WTC11 (cell line): ENCODE results near the gene ZNF609.

Source experiments
- CREM ChIP-seq: sonication (generic); formaldehyde crosslinking; IDR thresholded peaks from 2 replicates; pipeline ENCODE4 v1.8.1; 2022; ENCODE audit warnings: mild to moderate bottlenecking, missing genetic modification reagents, moderate library complexity
- IRF1 ChIP-seq: sonication (generic); formaldehyde crosslinking; IDR thresholded peaks from 2 replicates; pipeline ENCODE4 v1.8.0; 2023; ENCODE audit warnings: missing genetic modification reagents
- IRF2 ChIP-seq: sonication (generic); formaldehyde crosslinking; IDR thresholded peaks from 2 replicates; pipeline ENCODE4 v1.8.0; 2022; ENCODE audit warnings: low read depth, missing genetic modification reagents, borderline replicate concordance
- KAT7 ChIP-seq: sonication (generic); formaldehyde crosslinking; IDR thresholded peaks from 2 replicates; pipeline ENCODE4 v1.8.1; 2023; ENCODE audit warnings: missing genetic modification reagents, mild to moderate bottlenecking, borderline replicate concordance
- MLX ChIP-seq: sonication (generic); formaldehyde crosslinking; IDR thresholded peaks from 2 replicates; pipeline ENCODE4 v1.8.1; 2023; ENCODE audit warnings: mild to moderate bottlenecking, missing genetic modification reagents, moderate library complexity
- SOX15 ChIP-seq: fragments of 250-450 bp; sonication (Bioruptor Pico); IDR thresholded peaks from 2 replicates; pipeline ENCODE4 v1.9.0; 2021; ENCODE audit warnings: mild to moderate bottlenecking
- TEAD4 ChIP-seq: sonication (generic); formaldehyde crosslinking; IDR thresholded peaks from 2 replicates; pipeline ENCODE4 v1.8.0; 2022; ENCODE audit warnings: mild to moderate bottlenecking, missing genetic modification reagents
- ZNF396 ChIP-seq: fragments of 250-450 bp; sonication (Bioruptor Pico); IDR thresholded peaks from 2 replicates; pipeline ENCODE4 v1.8.0; 2021; ENCODE audit warnings: mild to moderate bottlenecking, moderate library complexity, borderline replicate concordance
- TF ChIP-seq, protein P1 (sequence below): fragments of 200-600 bp; IDR thresholded peaks from 2 replicates; pipeline ENCODE4 v1.8.0; 2022; ENCODE audit warnings: antibody characterized with exemption

- TF ChIP-seq, protein P1, sequence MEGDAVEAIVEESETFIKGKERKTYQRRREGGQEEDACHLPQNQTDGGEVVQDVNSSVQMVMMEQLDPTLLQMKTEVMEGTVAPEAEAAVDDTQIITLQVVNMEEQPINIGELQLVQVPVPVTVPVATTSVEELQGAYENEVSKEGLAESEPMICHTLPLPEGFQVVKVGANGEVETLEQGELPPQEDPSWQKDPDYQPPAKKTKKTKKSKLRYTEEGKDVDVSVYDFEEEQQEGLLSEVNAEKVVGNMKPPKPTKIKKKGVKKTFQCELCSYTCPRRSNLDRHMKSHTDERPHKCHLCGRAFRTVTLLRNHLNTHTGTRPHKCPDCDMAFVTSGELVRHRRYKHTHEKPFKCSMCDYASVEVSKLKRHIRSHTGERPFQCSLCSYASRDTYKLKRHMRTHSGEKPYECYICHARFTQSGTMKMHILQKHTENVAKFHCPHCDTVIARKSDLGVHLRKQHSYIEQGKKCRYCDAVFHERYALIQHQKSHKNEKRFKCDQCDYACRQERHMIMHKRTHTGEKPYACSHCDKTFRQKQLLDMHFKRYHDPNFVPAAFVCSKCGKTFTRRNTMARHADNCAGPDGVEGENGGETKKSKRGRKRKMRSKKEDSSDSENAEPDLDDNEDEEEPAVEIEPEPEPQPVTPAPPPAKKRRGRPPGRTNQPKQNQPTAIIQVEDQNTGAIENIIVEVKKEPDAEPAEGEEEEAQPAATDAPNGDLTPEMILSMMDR: no peak
- TF ChIP-seq ZNF396 (no peak), KAT7 (CRISPR knock-in tag) (no peak), CREM (CRISPR knock-in tag) (no peak), MLX (CRISPR knock-in tag) (no peak), TEAD4 (CRISPR knock-in tag) (no peak), IRF2 (CRISPR knock-in tag) (no peak), IRF1 (CRISPR knock-in tag) (no peak), SOX15 (CRISPR knock-in tag) (no peak)
These were observed 143.9 kb downstream of the ZNF609 start for GRCh38 chr15:64604319-64604718.
